Adipocyte (in vitro differentiated cells): Measurements from ENCODE around the gene RYR3.

Experiments
- DNase-seq: peaks from one replicate; pipeline ENCODE4 v3.0.0-alpha.2; 2015; ENCODE audit warnings: low read depth
- H3K27me3 ChIP-seq: replicated peaks from 2 replicates; pipeline ENCODE4 v1.7.0; 2013; ENCODE audit warnings: mild to moderate bottlenecking, low read length, moderate library complexity; ENCODE audit not compliant: control insufficient read depth, insufficient read depth
- H3K36me3 ChIP-seq: 2 replicates; pipeline ENCODE4 v1.7.0; 2013; ENCODE audit warnings: low read length, mild to moderate bottlenecking, moderate library complexity; ENCODE audit not compliant: control insufficient read depth, insufficient read depth, severe bottlenecking
- H3K4me1 ChIP-seq: 2 replicates; pipeline ENCODE4 v1.7.0; 2013; ENCODE audit warnings: mild to moderate bottlenecking, low read length, moderate library complexity; ENCODE audit not compliant: control insufficient read depth, insufficient read depth
- H3K4me3 ChIP-seq: 2 replicates; pipeline ENCODE4 v1.7.0; 2013; ENCODE audit warnings: mild to moderate bottlenecking, low read length, moderate library complexity
- H3K9ac ChIP-seq: 2 replicates; pipeline ENCODE4 v1.7.0; 2013; ENCODE audit warnings: mild to moderate bottlenecking, low read length, moderate library complexity
- H3K9me3 ChIP-seq: 2 replicates; pipeline ENCODE4 v1.7.0; 2013; ENCODE audit warnings: mild to moderate bottlenecking, low read length, moderate library complexity; ENCODE audit not compliant: control insufficient read depth

The RYR3 gene

DNA sequence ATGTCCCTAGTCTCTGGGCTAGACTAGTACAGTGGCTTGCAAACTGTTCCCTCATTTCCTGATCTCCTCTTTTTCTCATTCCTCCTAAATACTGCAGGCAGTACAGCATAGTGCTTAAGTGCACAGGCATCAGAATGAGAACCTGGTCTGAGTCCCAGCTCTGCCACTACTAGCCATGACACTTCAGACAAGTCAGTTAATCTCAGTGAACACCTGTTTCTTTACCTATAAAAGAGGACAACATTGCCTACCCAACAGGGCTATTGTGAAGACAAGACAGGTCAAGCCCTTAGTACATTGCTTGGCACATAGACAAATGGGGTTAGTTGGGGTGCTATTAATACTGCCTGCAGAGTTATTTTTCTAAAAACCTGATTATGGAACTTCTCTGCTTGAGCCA lies 113.3 kb downstream of the RYR3 start:
- Histone ChIP-seq H3K4me3 (no peak overlapping the region), H3K4me1 (no peaks in the 10 kb centered on the region), H3K27me3 (peaks cover 38% of the 10 kb centered on the region), H3K9me3 (no peaks in the 10 kb centered on the region), H3K9ac (no peak overlapping the region), H3K36me3 (no peaks in the 10 kb centered on the region)
- DNase-seq = no peak

DNA sequence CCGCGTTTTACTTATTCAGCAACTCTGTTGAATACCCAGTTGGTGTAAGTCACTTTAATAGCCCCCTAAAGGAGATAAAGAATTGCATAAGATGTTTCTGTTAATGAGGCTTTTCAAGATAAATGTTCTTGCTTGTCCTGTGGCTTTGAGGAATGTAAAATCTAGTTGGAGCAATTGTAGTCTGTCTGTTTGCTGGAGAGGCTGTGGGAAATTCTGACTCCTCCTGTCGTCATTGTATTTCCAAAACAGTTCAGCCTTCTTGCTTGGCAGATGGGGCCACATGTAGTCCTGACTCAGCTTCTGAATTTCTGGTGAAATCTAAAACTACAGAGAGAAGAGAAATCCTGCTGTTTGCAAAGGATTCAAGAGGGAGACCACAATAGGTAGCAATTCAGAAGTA lies 114.4 kb downstream of the RYR3 start:
- Histone ChIP-seq H3K9ac (no peak overlapping the region), H3K36me3 (no peaks in the 10 kb centered on the region), H3K4me1 (no peaks in the 10 kb centered on the region), H3K4me3 (no peak overlapping the region), H3K9me3 (no peaks in the 10 kb centered on the region), H3K27me3 (peaks cover 34% of the 10 kb centered on the region)
- DNase-seq = peak; percentile 1

DNA sequence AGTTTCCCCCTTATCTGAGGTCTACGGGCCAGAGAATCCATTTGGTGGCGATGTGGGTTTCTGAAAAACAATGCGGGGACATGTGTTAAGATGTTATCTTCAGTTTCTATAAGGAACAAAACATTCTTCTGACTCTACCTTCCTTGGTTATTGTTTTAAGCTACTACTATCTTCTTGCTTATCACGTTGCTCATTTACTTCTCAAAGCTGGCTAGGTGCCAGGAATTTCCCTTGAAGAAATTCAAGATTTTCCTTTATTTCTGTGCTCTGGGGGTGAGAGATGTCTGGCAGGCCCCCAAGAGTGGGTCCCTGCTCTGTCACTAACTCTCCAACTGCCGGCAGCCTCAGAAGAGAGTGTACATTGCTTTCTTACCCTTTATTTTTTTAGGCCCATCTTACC lies 119.8 kb downstream of the RYR3 start:
- Histone ChIP-seq H3K36me3 (no peaks in the 10 kb centered on the region), H3K9me3 (no peaks in the 10 kb centered on the region), H3K4me1 (no peaks in the 10 kb centered on the region), H3K4me3 (no peak overlapping the region), H3K27me3 (peaks cover 20% of the 10 kb centered on the region), H3K9ac (no peak overlapping the region)
- no peak for DNase-seq

GRCh38 chr15:33433821-33434220 lies 123.1 kb downstream of the RYR3 start:
- peaks cover 11% of the 10 kb centered on the region for H3K27me3 ChIP-seq
- no peaks in the 10 kb centered on the region for H3K36me3 ChIP-seq
- H3K4me3 ChIP-seq = no peak overlapping the region
- no peak for DNase-seq
- no peak overlapping the region for H3K9ac ChIP-seq
- H3K9me3 ChIP-seq = no peaks in the 10 kb centered on the region
- no peaks in the 10 kb centered on the region for H3K4me1 ChIP-seq

GRCh38 chr15:33438396-33438795 lies 127.6 kb downstream of the RYR3 start:
- no peaks in the 10 kb centered on the region for H3K9me3 ChIP-seq
- no peak for DNase-seq
- H3K4me3 ChIP-seq = no peak overlapping the region
- H3K4me1 ChIP-seq = no peaks in the 10 kb centered on the region
- no peaks in the 10 kb centered on the region for H3K36me3 ChIP-seq
- peaks cover 16% of the 10 kb centered on the region for H3K27me3 ChIP-seq
- H3K9ac ChIP-seq = no peak overlapping the region

DNA sequence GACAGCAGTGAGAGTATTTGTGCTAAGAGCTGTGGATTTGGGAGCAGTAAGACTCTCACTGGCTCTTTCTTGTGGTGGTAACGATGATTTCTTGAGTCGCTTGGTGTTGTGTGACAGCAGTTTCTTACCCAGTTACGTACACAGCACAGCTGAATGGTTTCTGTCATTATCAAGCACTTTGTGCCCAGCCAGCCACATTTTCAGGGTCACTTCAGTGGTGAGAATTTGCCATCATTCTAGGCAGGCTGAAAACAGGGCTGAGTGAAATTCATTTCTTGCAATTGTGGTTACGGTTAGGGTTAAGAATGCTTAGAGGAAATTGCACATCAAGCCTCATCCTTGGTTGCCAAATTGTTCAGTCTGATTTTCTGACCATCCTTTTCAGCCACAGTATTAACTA lies 130.1 kb downstream of the RYR3 start:
- no peaks in the 10 kb centered on the region for H3K4me1 ChIP-seq
- no peak overlapping the region for H3K4me3 ChIP-seq
- peaks cover 16% of the 10 kb centered on the region for H3K27me3 ChIP-seq
- no peak overlapping the region for H3K9ac ChIP-seq
- no peak for DNase-seq
- H3K36me3 ChIP-seq = no peaks in the 10 kb centered on the region
- no peaks in the 10 kb centered on the region for H3K9me3 ChIP-seq

GRCh38 chr15:33442449-33442848 lies 131.7 kb downstream of the RYR3 start:
- Histone ChIP-seq H3K27me3 (peaks cover 16% of the 10 kb centered on the region), H3K4me3 (no peak overlapping the region), H3K36me3 (no peaks in the 10 kb centered on the region), H3K4me1 (no peaks in the 10 kb centered on the region), H3K9me3 (no peaks in the 10 kb centered on the region), H3K9ac (no peak overlapping the region)
- no peak for DNase-seq

DNA sequence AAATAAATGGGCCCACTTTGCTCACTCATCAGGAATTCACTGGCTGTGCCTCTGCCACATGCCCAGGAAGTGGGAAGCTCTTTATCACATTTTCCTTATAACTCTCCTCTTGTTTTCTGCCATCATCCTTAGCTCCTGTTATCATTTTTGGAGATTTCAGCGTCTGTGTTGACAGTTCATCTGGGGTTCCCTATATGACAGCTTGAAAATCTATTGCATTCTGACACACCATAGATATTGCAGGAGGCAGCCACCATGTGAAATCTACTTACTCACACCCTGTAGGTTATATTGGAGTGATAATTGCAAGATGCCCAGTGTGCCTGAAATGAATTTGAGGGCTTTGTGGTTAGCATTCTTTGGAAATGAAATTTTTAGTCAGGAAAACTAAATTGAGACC lies 132.9 kb downstream of the RYR3 start:
- H3K9me3 ChIP-seq = no peaks in the 10 kb centered on the region
- H3K4me3 ChIP-seq = no peak overlapping the region
- H3K9ac ChIP-seq = no peak overlapping the region
- H3K36me3 ChIP-seq = no peaks in the 10 kb centered on the region
- H3K27me3 ChIP-seq = peaks cover 16% of the 10 kb centered on the region
- DNase-seq = no peak
- no peaks in the 10 kb centered on the region for H3K4me1 ChIP-seq

DNA sequence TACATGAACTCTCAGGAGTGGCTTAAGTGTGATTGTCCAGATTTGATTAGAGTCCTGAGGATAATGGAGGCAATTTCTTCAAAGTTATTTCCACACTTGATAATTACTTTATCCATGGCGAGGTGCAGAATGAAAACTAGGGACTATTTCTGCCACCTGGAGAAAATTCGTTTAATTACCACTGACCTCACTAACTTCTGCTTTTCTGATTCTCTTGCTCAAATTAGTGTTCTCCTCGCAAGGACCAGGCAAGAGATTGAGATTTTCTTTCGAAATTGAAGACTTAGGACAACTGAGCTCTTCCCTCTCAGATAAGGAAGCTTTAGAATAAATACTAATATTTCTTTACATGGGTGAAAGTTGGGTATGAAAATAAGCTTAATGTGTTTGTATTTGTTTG lies 135.2 kb downstream of the RYR3 start:
- Histone ChIP-seq H3K9me3 (no peaks in the 10 kb centered on the region), H3K36me3 (no peaks in the 10 kb centered on the region), H3K4me3 (no peak overlapping the region), H3K9ac (no peak overlapping the region), H3K27me3 (peaks cover 11% of the 10 kb centered on the region), H3K4me1 (no peaks in the 10 kb centered on the region)
- no peak for DNase-seq

DNA sequence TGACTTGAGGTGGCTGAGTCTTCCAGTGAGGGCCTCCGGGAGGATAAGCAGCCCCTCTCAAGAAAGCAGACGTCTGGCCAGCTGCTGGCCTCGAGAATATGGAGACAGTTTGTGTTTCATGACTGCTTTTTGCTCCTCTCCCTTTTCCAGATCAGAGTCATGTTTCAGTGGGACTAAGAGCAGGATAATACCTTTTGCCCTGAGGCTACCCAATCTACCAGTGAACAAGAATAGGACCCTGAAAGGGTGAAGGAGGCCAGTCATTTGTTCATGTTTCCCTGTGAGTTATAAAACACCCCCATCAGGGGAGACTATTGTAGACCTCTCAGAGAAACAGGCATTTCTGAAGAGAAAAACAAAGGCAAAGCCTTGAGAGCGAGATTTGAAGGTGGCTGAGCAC lies 137.4 kb downstream of the RYR3 start:
- Histone ChIP-seq H3K4me1 (no peaks in the 10 kb centered on the region), H3K27me3 (peaks cover 6% of the 10 kb centered on the region), H3K36me3 (no peaks in the 10 kb centered on the region), H3K4me3 (no peak overlapping the region), H3K9me3 (no peaks in the 10 kb centered on the region), H3K9ac (no peak overlapping the region)
- no peak for DNase-seq

DNA sequence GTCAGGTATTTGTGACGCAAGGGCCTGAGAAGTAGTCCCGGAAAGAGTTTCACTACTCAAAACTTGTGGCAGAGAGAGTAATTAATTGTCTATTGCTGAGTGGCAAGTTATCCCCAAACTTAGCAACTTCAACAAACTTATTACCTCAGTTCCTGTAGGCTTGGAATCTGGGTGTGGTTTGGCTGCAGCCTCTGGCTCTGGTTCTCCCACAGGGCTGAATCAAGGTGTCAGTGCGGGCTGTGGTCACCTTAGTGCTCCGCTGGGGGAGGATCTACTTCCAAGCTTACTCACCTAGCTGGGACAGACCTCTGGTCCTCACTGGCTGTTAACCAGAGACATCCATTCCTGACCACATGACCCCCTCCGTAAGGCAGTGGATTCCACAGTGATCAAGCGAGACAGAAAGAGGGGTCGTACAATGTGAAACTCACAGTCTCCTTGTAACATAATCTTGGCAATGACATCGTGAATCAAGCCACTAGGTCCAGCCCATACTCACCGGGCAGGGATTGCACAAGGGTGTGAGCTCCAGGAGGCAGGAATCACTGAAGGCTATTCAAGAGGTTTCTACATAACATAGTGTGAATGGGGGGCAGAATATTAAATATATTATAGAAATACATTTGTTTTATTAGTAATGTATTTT lies 138.3 kb downstream of the RYR3 start:
- Histone ChIP-seq H3K36me3 (no peaks in the 10 kb centered on the region), H3K4me3 (no peak overlapping the region), H3K27me3 (peaks cover 14% of the 10 kb centered on the region), H3K9ac (no peak overlapping the region), H3K4me1 (no peaks in the 10 kb centered on the region), H3K9me3 (no peaks in the 10 kb centered on the region)
- DNase-seq = no peak

- H3K9me3 ChIP-seq = no peaks in the 10 kb centered on the region
- H3K9ac ChIP-seq = no peak overlapping the region
- no peaks in the 10 kb centered on the region for H3K36me3 ChIP-seq
- H3K27me3 ChIP-seq = peaks cover 14% of the 10 kb centered on the region
- no peak for DNase-seq
- H3K4me3 ChIP-seq = no peak overlapping the region
- no peaks in the 10 kb centered on the region for H3K4me1 ChIP-seq
Measured at GRCh38 chr15:33449810-33450209, 139.0 kb downstream of the RYR3 start.
